Right atrium auricular region (tissue), 2 donors: ENCODE results near the gene DEF6. TPM values are rescaled to one million over a fixed set of nuclear protein-coding genes. Genes with fewer than 3 reads are reported as not detected.

Experiments
- DNase-seq: peaks from one replicate; pipeline ENCODE4 v3.0.0-alpha.2; 2019; ENCODE audit warnings: low spot score
- H3K27ac ChIP-seq, 2 donors: fragments of 200-600 bp; sonication (generic); 1 replicate in 1 of 2; 2 replicates in 1 of 2; pipeline ENCODE4 v1.5.1; 2016 to 2019
- H3K27me3 ChIP-seq, 2 donors: fragments of 200-600 bp; sonication (generic); one replicate each; pipeline versions ENCODE4 v1.5.1 to v1.6.0; 2017 to 2019
- H3K36me3 ChIP-seq: fragments of 200-600 bp; sonication (generic); one replicate; pipeline ENCODE4 v1.5.1; 2016
- H3K4me1 ChIP-seq, 2 donors: fragments of 200-600 bp; sonication (generic); one replicate each; pipeline versions ENCODE4 v1.5.1 to v1.6.0; 2017 to 2019
- H3K4me3 ChIP-seq, 2 donors: fragments of 200-600 bp; sonication (generic); 1 replicate in 1 of 2; 2 replicates in 1 of 2; pipeline ENCODE4 v1.5.1; 2017 to 2019; ENCODE audit warnings: mild to moderate bottlenecking in 1 of 2, moderate library complexity in 1 of 2
- H3K9me3 ChIP-seq, 2 donors: fragments of 200-600 bp; sonication (generic); one replicate each; pipeline ENCODE4 v1.5.1; 2019
- total RNA-seq, 2 donors: library from RNA; depleted of rRNA; stranded (reverse); fragments of >200 nt; gene quantifications; one replicate each; pipeline ENCODE4 v1.1.0, GENCODE V29; 2016
- TF ChIP-seq, protein P1 (sequence below), 2 donors: fragments of 200-600 bp; sonication (generic); IDR thresholded peaks; one replicate each; pipeline ENCODE4 v1.5.1; 2019; ENCODE audit warnings: antibody characterized with exemption in 2 of 2

Gene DEF6
- total RNA-seq, 2 donors from 2014 or later, result 1.4 to 2.2 TPM

DNA sequence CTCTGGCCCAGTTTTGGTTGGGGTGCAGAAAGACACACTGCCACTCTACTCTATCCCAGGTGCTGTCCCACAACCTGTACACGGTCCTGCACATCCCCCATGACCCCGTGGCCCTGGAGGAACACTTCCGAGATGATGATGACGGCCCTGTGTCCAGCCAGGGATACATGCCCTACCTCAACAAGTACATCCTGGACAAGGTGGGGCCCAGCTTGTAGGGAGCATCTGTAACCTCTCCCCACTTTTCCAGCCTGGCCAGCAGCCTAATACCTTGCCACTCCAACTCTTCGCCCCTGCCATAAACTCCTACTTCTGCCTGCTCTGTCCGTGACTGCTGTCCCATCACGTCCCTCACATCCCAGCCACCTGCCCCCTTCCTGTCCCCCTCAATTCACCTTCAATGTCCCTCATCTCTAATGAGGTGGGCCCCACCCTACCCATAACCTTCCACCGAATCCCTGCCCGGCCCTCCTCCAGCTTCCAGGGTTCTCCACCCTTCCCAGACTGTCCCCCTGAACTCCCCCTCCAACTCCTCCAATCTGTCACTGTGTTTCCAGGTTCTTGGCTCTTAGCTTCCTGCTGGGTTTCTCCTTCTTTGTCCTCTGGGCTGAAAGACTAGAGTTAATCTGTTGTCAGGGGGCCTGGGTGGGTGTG is 12.1 kb downstream of the DEF6 start:
- H3K4me1 ChIP-seq, result peaks cover 0 to 17% of the 10 kb centered on the region in 2 donors
- DNase-seq, result no peak
- TF ChIP-seq, protein P1, sequence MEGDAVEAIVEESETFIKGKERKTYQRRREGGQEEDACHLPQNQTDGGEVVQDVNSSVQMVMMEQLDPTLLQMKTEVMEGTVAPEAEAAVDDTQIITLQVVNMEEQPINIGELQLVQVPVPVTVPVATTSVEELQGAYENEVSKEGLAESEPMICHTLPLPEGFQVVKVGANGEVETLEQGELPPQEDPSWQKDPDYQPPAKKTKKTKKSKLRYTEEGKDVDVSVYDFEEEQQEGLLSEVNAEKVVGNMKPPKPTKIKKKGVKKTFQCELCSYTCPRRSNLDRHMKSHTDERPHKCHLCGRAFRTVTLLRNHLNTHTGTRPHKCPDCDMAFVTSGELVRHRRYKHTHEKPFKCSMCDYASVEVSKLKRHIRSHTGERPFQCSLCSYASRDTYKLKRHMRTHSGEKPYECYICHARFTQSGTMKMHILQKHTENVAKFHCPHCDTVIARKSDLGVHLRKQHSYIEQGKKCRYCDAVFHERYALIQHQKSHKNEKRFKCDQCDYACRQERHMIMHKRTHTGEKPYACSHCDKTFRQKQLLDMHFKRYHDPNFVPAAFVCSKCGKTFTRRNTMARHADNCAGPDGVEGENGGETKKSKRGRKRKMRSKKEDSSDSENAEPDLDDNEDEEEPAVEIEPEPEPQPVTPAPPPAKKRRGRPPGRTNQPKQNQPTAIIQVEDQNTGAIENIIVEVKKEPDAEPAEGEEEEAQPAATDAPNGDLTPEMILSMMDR (IDR thresholded peaks at IDR 0.05), result no peak
- no peaks in the 10 kb centered on the region for H3K27me3 ChIP-seq
- H3K4me3 ChIP-seq, result no peak overlapping the region
- H3K27ac ChIP-seq, result no peak overlapping the region
- no peaks in the 10 kb centered on the region for H3K36me3 ChIP-seq
- no peaks in the 10 kb centered on the region for H3K9me3 ChIP-seq

GRCh38 chr6:35310265-35310831 is 12.7 kb downstream of the DEF6 start:
- no peaks in the 10 kb centered on the region for H3K36me3 ChIP-seq
- H3K4me3 ChIP-seq, result no peak overlapping the region
- H3K27me3 ChIP-seq, result no peaks in the 10 kb centered on the region
- peaks cover 0 to 17% of the 10 kb centered on the region in 2 donors for H3K4me1 ChIP-seq
- no peak overlapping the region for H3K27ac ChIP-seq
- peak; percentile 56 for DNase-seq
- TF ChIP-seq, protein P1 (IDR thresholded peaks at IDR 0.05), result no peak
- no peaks in the 10 kb centered on the region for H3K9me3 ChIP-seq

- TF ChIP-seq, protein P1 (IDR thresholded peaks at IDR 0.05), result no peak
Observed at GRCh38 chr6:35311390-35312075, 13.9 kb downstream of the DEF6 start.

DNA sequence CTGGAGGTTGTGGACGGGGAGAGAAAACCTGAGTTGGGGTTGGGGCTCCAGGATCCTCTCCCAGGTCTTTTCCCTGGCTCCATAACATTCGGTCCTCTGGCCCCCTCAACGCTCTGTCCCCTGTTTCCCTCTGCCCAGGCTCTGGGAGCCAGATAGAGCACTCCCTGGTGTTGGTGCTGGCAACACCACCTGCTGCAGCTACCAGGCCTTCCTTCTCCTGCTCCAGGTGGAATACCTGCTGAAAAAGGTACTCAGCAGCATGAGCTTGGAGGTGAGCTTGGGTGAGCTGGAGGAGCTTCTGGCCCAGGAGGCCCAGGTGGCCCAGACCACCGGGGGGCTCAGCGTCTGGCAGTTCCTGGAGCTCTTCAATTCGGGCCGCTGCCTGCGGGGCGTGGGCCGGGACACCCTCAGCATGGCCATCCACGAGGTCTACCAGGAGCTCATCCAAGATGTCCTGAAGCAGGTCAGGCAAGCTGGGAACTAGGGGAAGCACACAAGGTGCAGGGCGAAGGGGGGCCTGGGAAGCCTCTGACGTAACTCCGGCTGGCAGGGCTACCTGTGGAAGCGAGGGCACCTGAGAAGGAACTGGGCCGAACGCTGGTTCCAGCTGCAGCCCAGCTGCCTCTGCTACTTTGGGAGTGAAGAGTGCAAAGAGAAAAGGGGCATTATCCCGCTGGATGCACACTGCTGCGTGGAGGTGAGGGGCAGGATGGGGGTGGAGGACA is 14.6 kb downstream of the DEF6 start:
- Histone ChIP-seq H3K36me3 (no peaks in the 10 kb centered on the region), H3K9me3 (no peaks in the 10 kb centered on the region), H3K27ac (no peak overlapping the region), H3K27me3 (no peaks in the 10 kb centered on the region), H3K4me1 (peaks cover 0 to 15% of the 10 kb centered on the region in 2 donors), H3K4me3 (no peak overlapping the region)
- no peak for DNase-seq
- TF ChIP-seq, protein P1 (IDR thresholded peaks at IDR 0.05), result no peak

More at GRCh38 chr6:35311390-35312075, 13.9 kb downstream of the DEF6 start:
- DNase-seq, result peak; percentile 52
- H3K27me3 ChIP-seq, result no peaks in the 10 kb centered on the region
- peaks cover 0 to 17% of the 10 kb centered on the region in 2 donors for H3K4me1 ChIP-seq
- no peak overlapping the region for H3K4me3 ChIP-seq
- H3K9me3 ChIP-seq, result no peaks in the 10 kb centered on the region
- H3K27ac ChIP-seq, result no peak overlapping the region
- no peaks in the 10 kb centered on the region for H3K36me3 ChIP-seq

GRCh38 chr6:35312807-35313206 is 15.2 kb downstream of the DEF6 start:
- TF ChIP-seq, protein P1 (IDR thresholded peaks at IDR 0.05), result no peak
- Histone ChIP-seq H3K27ac (no peak overlapping the region), H3K9me3 (no peaks in the 10 kb centered on the region), H3K36me3 (no peaks in the 10 kb centered on the region), H3K4me3 (no peak overlapping the region), H3K4me1 (peaks cover 0 to 14% of the 10 kb centered on the region in 2 donors), H3K27me3 (no peaks in the 10 kb centered on the region)
- no peak for DNase-seq
